ENCODE results near the gene ASTL.

DNA sequence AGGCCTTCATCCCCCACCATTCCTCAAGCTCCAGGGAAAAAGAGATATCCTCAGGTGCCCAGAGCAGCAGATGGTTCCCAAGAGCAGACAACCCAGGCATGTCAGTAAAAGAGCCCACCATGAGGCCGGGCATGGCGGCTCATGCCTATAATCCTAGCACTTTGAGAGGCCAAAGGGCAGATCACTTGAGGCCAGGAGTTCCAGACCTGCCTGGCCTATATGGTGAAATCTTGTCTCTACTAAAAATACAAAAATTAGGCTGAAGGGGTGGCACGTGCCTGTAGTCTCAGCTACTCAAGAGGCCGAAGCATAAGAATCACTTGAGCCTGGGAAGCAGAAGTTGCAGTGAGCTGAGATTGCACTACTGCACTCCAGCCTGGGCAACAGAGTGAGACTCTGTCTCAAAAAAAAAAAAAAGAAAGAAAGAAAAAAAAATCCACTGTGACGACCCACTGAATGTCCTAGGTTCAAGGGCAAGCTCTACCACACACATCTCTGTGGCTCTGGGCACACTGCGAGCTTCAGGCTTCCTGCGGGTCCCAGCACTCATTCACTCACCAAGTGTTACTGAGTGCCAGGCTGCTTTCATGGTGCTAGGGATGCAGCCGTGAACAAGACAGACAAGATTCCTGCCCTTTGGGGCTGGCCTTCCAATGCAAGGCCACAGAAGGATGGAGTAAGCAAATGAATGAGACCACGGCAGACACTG lies 13.4 kb upstream of the ASTL start:
- TF ChIP-seq CTCF (IDR thresholded peaks at IDR 0.05 in 4 of 5, conservative IDR thresholded peaks at IDR 0.05 in 1 of 5) (no peak), POLR2A (IDR thresholded peaks at IDR 0.05) (no peak)

Measured in gastrocnemius medialis (tissue), 4 donors.